Activated CD8-positive, alpha-beta memory T cell treated with anti-CD3 and anti-CD28 coated beads for 24 hours (primary cell): Measurements from ENCODE around the gene PHF10.

Experiments
- DNase-seq: peaks from one replicate; pipeline ENCODE4 v3.0.0-alpha.2; 2020

The PHF10 gene

GRCh38 chr6:169669889-169670288 lies 54.4 kb downstream of the PHF10 start:
- no peak for DNase-seq

GRCh38 chr6:169669147-169669546 lies 55.2 kb downstream of the PHF10 start:
- no peak for DNase-seq

GRCh38 chr6:169668203-169668847 lies 56.0 kb downstream of the PHF10 start:
- DNase-seq = no peak

GRCh38 chr6:169667716-169668115 lies 56.6 kb downstream of the PHF10 start:
- DNase-seq = no peak

GRCh38 chr6:169666441-169666840 lies 57.9 kb downstream of the PHF10 start:
- no peak for DNase-seq

GRCh38 chr6:169665289-169665688 lies 59.0 kb downstream of the PHF10 start:
- no peak for DNase-seq

GRCh38 chr6:169664227-169664626 lies 60.1 kb downstream of the PHF10 start:
- no peak for DNase-seq

GRCh38 chr6:169663468-169663867 lies 60.8 kb downstream of the PHF10 start:
- no peak for DNase-seq

- DNase-seq = no peak
These were observed 62.9 kb downstream of the PHF10 start for GRCh38 chr6:169661391-169661756.

- no peak for DNase-seq
These were observed 63.4 kb downstream of the PHF10 start for GRCh38 chr6:169660751-169661390.

- no peak for DNase-seq
These were observed 64.3 kb downstream of the PHF10 start for GRCh38 chr6:169659820-169660610.

- no peak for DNase-seq
These were observed 67.1 kb downstream of the PHF10 start for GRCh38 chr6:169657284-169657610.

- DNase-seq = no peak
These were observed 67.6 kb downstream of the PHF10 start for GRCh38 chr6:169656546-169657283.

GRCh38 chr6:169654598-169655391 lies 69.5 kb downstream of the PHF10 start:
- peak; percentile 72 for DNase-seq
